Central memory CD8-positive, alpha-beta T cell (primary cell): ENCODE results near the gene RBMS3.
"Not testable (repeated sequence)": the region's sequence is repeated elsewhere in the genome, so short reads cannot be mapped to it uniquely, and the experiment has no call there.

Experiments
- ATAC-seq: fragments of 150-1000 bp; cut with Tn5 transposase; replicated peaks from 2 replicates; pipeline ENCODE4 v1.10.0; 2022; ENCODE audit warnings: mild to moderate bottlenecking, moderate FRiP score, moderate number of reproducible peaks; ENCODE audit not compliant: poor library complexity, severe bottlenecking; ENCODE audit errors: extremely low read depth
- DNase-seq, 2 donors: peaks; one replicate each; pipeline ENCODE4 v3.0.0; 2021; ENCODE audit warnings: low spot score in 2 of 2
- H3K27ac Mint-ChIP-seq: one replicate; pipeline ENCODE4 v1.8.0; 2022; ENCODE audit warnings: low read depth, mild to moderate bottlenecking, moderate library complexity, mixed read lengths
- H3K27me3 Mint-ChIP-seq: one replicate; pipeline ENCODE4 v1.8.0; 2022; ENCODE audit warnings: mixed read lengths
- H3K36me3 Mint-ChIP-seq: one replicate; pipeline ENCODE4 v1.8.0; 2022; ENCODE audit warnings: mild to moderate bottlenecking, moderate library complexity, mixed read lengths; ENCODE audit not compliant: insufficient read depth
- H3K4me1 Mint-ChIP-seq: one replicate; pipeline ENCODE4 v1.8.0; 2022; ENCODE audit warnings: mixed read lengths
- H3K4me3 Mint-ChIP-seq: one replicate; pipeline ENCODE4 v1.8.0; 2022; ENCODE audit warnings: mild to moderate bottlenecking, moderate library complexity, mixed read lengths
- H3K9me3 Mint-ChIP-seq: one replicate; pipeline ENCODE4 v1.8.0; 2022; ENCODE audit warnings: mixed read lengths

RBMS3 gene

DNA sequence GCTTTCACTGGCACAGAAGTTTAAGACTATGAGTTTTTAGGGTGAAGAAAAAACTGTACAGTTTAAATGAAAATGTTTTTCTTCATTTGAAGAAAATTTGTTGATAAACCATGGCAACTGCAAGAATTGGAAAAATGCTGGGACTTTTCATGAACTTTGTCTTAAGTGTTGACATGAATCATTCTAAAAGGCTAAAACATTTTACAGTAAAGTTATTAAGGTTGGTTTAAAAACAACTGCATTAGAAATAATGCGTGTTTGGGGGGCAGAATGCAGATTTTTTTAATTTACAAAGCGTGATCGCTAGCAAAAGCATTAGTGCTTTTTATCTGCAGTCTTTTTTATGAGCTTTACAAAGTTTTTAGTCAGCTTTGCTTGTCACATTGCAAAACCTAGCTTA is 723.6 kb downstream of the RBMS3 start:
- H3K4me1 Mint-ChIP-seq, result no peaks in the 10 kb centered on the region
- DNase-seq, result no peak

GRCh38 chr3:30006111-30006510 is 725.2 kb downstream of the RBMS3 start:
- DNase-seq (no peak), ATAC-seq (no peak)
- peaks cover 12% of the 10 kb centered on the region for H3K27me3 Mint-ChIP-seq
- no peaks in the 10 kb centered on the region for H3K9me3 Mint-ChIP-seq
- H3K36me3 Mint-ChIP-seq, result no peaks in the 10 kb centered on the region
- H3K4me3 Mint-ChIP-seq, result no peak overlapping the region
- no peak overlapping the region for H3K27ac Mint-ChIP-seq
- H3K4me1 Mint-ChIP-seq, result no peaks in the 10 kb centered on the region

More for the DNA sequence above, 723.6 kb downstream of the RBMS3 start:
- H3K4me3 Mint-ChIP-seq, result no peak overlapping the region
- no peaks in the 10 kb centered on the region for H3K27me3 Mint-ChIP-seq
- H3K9me3 Mint-ChIP-seq, result no peaks in the 10 kb centered on the region
- no peaks in the 10 kb centered on the region for H3K36me3 Mint-ChIP-seq
- H3K27ac Mint-ChIP-seq, result no peak overlapping the region
- no peak for ATAC-seq

GRCh38 chr3:30007668-30008067 is 726.8 kb downstream of the RBMS3 start:
- Mint-ChIP-seq H3K27ac (no peak overlapping the region), H3K9me3 (no peaks in the 10 kb centered on the region), H3K36me3 (no peaks in the 10 kb centered on the region), H3K4me1 (no peaks in the 10 kb centered on the region), H3K4me3 (no peak overlapping the region), H3K27me3 (peaks cover 12% of the 10 kb centered on the region)
- no peak for ATAC-seq
- no peak for DNase-seq

- ATAC-seq (no peak), DNase-seq (no peak)
- Mint-ChIP-seq H3K4me1 (no peaks in the 10 kb centered on the region), H3K9me3 (no peaks in the 10 kb centered on the region), H3K4me3 (no peak overlapping the region), H3K27me3 (peaks cover 12% of the 10 kb centered on the region), H3K27ac (no peak overlapping the region), H3K36me3 (no peaks in the 10 kb centered on the region)
These were observed 730.4 kb downstream of the RBMS3 start for GRCh38 chr3:30011237-30011803.

DNA sequence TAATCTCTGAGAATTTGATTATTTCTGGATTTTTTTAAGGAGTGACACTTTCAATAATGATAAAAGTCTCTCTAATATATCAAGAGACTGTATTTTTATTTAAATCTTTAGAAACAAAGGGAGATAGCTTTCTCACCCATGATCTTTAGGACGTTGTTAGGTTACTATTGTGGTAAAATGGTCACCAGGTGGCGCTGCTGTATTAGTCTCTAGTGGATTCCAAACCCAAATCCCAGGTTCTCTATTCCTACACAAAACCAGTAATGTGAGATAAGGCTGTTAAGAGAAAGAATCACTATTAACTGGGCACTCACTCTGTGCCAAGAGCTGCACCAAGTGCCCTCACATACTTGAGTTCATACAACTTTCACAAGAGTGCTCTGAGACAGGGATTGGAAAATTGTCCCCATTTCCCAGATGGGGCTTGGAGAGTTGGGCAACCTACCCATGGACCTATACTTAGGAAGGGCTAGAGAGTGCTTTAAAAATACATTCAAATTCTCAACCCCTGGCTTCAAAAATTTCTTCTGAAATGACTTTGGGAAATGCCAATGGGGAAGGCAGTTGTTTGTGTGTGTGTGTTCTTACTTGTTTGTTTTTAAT is 732.2 kb downstream of the RBMS3 start:
- DNase-seq (peak in 1 of 2 donors; percentile 23), ATAC-seq (no peak)
- Mint-ChIP-seq H3K4me1 (no peaks in the 10 kb centered on the region), H3K27me3 (peaks cover 21% of the 10 kb centered on the region), H3K9me3 (no peaks in the 10 kb centered on the region), H3K4me3 (no peak overlapping the region), H3K27ac (no peak overlapping the region), H3K36me3 (no peaks in the 10 kb centered on the region)

DNA sequence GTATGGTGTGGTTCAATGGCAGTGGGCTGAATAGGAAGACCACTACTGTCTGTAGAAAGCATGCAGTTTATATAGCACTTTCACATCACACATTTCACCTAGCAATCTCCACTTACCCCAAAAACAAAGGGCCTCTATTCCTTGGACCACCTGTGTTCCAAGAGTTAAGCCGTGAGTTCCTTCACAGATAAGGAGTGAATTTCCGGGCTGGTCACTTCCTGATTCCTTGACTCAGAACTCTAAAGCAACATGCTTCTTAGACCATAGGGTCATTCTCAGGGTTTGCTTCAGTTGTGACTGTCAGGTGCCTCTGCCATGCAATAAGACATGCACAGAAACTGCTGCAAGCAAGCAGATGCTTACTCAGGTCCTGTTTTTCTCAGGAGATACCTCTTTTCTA is 737.0 kb downstream of the RBMS3 start:
- ATAC-seq (no peak), DNase-seq (no peak)
- Mint-ChIP-seq H3K36me3 (no peaks in the 10 kb centered on the region), H3K4me1 (no peaks in the 10 kb centered on the region), H3K27ac (no peak overlapping the region), H3K27me3 (peaks cover 37% of the 10 kb centered on the region), H3K9me3 (no peaks in the 10 kb centered on the region), H3K4me3 (no peak overlapping the region)

DNA sequence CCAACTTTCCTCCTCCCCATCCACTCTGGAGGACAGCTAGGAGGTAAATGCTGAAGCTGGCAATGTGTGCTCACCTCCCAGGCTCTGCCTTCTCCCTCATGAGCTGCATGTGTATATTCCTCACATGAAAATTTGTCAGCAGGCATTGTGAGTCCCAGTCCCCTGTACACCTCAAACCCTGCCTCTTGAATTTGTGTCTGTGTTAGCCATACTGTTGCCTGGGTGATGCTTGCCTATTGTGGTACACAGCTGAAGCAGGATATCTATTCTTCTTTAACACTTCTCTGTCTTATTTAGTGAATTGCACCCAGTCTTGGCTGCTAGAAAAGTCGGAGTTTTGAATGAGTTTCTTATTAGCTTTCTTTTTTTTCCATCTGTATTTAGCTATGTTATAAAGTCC is 739.5 kb downstream of the RBMS3 start:
- no peak for DNase-seq
- H3K9me3 Mint-ChIP-seq, result no peaks in the 10 kb centered on the region
- no peak overlapping the region for H3K27ac Mint-ChIP-seq
- H3K36me3 Mint-ChIP-seq, result no peaks in the 10 kb centered on the region
- no peaks in the 10 kb centered on the region for H3K4me1 Mint-ChIP-seq
- peaks cover 49% of the 10 kb centered on the region for H3K27me3 Mint-ChIP-seq
- ATAC-seq, result no peak
- no peak overlapping the region for H3K4me3 Mint-ChIP-seq

- no peak overlapping the region for H3K27ac Mint-ChIP-seq
- peaks cover 41% of the 10 kb centered on the region for H3K27me3 Mint-ChIP-seq
- H3K4me3 Mint-ChIP-seq, result no peak overlapping the region
- DNase-seq (no peak), ATAC-seq (no peak)
- H3K4me1 Mint-ChIP-seq, result no peaks in the 10 kb centered on the region
- no peaks in the 10 kb centered on the region for H3K9me3 Mint-ChIP-seq
- H3K36me3 Mint-ChIP-seq, result no peaks in the 10 kb centered on the region
These were observed 743.6 kb downstream of the RBMS3 start for GRCh38 chr3:30024466-30024865.

DNA sequence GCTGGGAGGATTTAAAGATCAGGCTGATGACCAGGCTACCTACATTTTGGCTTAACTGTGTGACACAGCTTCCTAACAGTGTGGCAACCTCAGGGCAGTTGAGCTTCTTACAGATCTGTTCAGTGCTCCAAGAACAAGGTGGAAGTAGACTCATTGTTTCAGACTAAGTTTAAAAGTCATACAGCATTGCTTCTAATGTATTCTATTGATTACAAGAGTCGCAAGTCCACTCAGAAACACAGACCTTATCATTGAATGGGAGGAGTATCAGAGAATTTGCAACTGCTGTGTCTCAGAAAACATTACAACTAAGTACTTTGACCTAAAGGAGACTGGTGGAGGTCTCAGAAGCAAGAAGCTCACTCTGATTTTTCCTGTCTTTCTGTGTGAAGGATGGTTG is 746.0 kb downstream of the RBMS3 start:
- no peak for ATAC-seq
- DNase-seq, result no peak
- Mint-ChIP-seq H3K4me1 (no peaks in the 10 kb centered on the region), H3K9me3 (no peaks in the 10 kb centered on the region), H3K27ac (no peak overlapping the region), H3K36me3 (no peaks in the 10 kb centered on the region), H3K27me3 (peaks cover 32% of the 10 kb centered on the region), H3K4me3 (no peak overlapping the region)

- no peaks in the 10 kb centered on the region for H3K9me3 Mint-ChIP-seq
- no peaks in the 10 kb centered on the region for H3K4me1 Mint-ChIP-seq
- DNase-seq (no peak), ATAC-seq (no peak)
- H3K36me3 Mint-ChIP-seq, result no peaks in the 10 kb centered on the region
- no peak overlapping the region for H3K27ac Mint-ChIP-seq
- H3K27me3 Mint-ChIP-seq, result peaks cover 38% of the 10 kb centered on the region
- H3K4me3 Mint-ChIP-seq, result no peak overlapping the region
These were observed 753.5 kb downstream of the RBMS3 start for GRCh38 chr3:30034246-30034991.

GRCh38 chr3:30035935-30036567 is 755.2 kb downstream of the RBMS3 start:
- Mint-ChIP-seq H3K4me3 (no peak overlapping the region), H3K4me1 (no peaks in the 10 kb centered on the region), H3K9me3 (no peaks in the 10 kb centered on the region), H3K36me3 (no peaks in the 10 kb centered on the region), H3K27ac (no peak overlapping the region), H3K27me3 (peaks cover 44% of the 10 kb centered on the region)
- ATAC-seq (no peak), DNase-seq (no peak)

GRCh38 chr3:30040126-30040525 is 759.3 kb downstream of the RBMS3 start:
- Mint-ChIP-seq H3K27ac (no peak overlapping the region), H3K4me3 (no peak overlapping the region), H3K9me3 (no peaks in the 10 kb centered on the region), H3K4me1 (no peaks in the 10 kb centered on the region), H3K27me3 (peaks cover 53% of the 10 kb centered on the region), H3K36me3 (no peaks in the 10 kb centered on the region)
- no peak for ATAC-seq
- no peak for DNase-seq

DNA sequence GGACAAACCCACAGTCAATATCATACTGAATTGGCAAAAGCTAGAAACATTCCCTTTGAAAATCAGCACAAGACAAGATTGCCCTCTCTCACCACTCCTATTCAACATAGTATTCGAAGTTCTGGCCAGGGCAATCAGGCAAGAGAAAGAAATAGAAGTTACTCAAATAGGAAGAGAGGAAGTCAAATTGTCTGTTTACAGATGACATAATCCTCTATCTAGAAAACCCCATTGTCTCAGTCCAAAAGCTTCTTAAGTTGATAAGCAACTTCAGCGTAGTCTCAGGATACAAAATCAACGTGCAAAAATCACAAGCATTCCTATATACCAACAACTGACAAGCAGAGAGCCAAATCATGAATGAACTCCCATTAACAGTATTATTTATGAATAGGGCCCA is 760.6 kb downstream of the RBMS3 start:
- DNase-seq, H3K27ac Mint-ChIP-seq, ATAC-seq, H3K9me3 Mint-ChIP-seq, H3K4me3 Mint-ChIP-seq, H3K36me3 Mint-ChIP-seq, H3K4me1 Mint-ChIP-seq: not testable (repeated sequence)
- peaks cover 40% of the 10 kb centered on the region for H3K27me3 Mint-ChIP-seq
